Duodenal mucosa (tissue), 2 donors: ENCODE data around the gene JAZF1.

ENCODE experiments used
- H3K27ac ChIP-seq: one replicate; pipeline ENCODE4 v1.7.0; 2013; ENCODE audit warnings: low read depth, low read length
- H3K27me3 ChIP-seq, 2 donors: one replicate each; pipeline ENCODE4 v1.7.0; 2013; ENCODE audit warnings: low read length in 2 of 2, control low read depth in 1 of 2; ENCODE audit not compliant: insufficient read depth in 2 of 2, control insufficient read depth in 1 of 2
- H3K36me3 ChIP-seq, 2 donors: one replicate each; pipeline ENCODE4 v1.7.0; 2013; ENCODE audit warnings: low read length in 2 of 2, control low read depth in 1 of 2; ENCODE audit not compliant: insufficient read depth in 2 of 2, control insufficient read depth in 1 of 2
- H3K4me1 ChIP-seq, 2 donors: one replicate each; pipeline ENCODE4 v1.7.0; 2013; ENCODE audit warnings: low read length in 2 of 2, control low read depth in 1 of 2; ENCODE audit not compliant: insufficient read depth in 2 of 2, control insufficient read depth in 1 of 2
- H3K4me3 ChIP-seq, 2 donors: one replicate each; pipeline ENCODE4 v1.7.0; 2013; ENCODE audit warnings: low read length in 2 of 2, low read depth in 1 of 2
- H3K9ac ChIP-seq, 2 donors: one replicate each; pipeline ENCODE4 v1.7.0; 2013; ENCODE audit warnings: low read length in 2 of 2, low read depth in 1 of 2
- H3K9me3 ChIP-seq, 2 donors: one replicate each; pipeline ENCODE4 v1.7.0; 2013; ENCODE audit warnings: low read length in 2 of 2, control low read depth in 1 of 2; ENCODE audit not compliant: control insufficient read depth in 1 of 2

Gene JAZF1

GRCh38 chr7:28037220-28038010, 143.2 kb downstream of the JAZF1 start:
- no peak overlapping the region for H3K9ac ChIP-seq
- no peaks in the 10 kb centered on the region for H3K9me3 ChIP-seq
- no peak overlapping the region for H3K27ac ChIP-seq
- H3K4me1 ChIP-seq: peaks cover 0 to 7% of the 10 kb centered on the region in 2 donors
- no peak overlapping the region for H3K4me3 ChIP-seq
- no peaks in the 10 kb centered on the region for H3K36me3 ChIP-seq
- no peaks in the 10 kb centered on the region for H3K27me3 ChIP-seq

DNA sequence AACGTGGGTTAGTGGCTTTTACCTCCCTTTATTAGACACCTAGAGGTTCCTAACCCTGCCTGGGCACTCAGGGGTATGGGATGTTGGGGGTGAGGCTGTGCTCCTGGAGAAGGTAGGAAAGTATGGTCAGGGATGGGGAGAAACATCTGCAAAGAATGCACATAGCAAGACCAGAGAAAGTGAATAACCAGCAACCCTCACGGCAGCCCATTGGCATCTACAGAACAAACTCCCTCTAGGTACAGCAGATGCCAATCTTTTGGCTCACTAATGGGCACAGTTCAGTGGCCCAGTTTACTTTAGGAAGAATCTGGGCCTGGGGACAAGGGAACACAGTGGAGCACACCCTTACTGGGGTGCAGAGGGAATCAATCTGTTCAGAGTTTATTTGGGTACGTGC, 143.9 kb downstream of the JAZF1 start:
- Histone ChIP-seq H3K4me1 (peaks cover 0 to 7% of the 10 kb centered on the region in 2 donors), H3K27ac (no peak overlapping the region), H3K4me3 (no peak overlapping the region), H3K9me3 (no peaks in the 10 kb centered on the region), H3K9ac (no peak overlapping the region), H3K36me3 (no peaks in the 10 kb centered on the region), H3K27me3 (no peaks in the 10 kb centered on the region)

DNA sequence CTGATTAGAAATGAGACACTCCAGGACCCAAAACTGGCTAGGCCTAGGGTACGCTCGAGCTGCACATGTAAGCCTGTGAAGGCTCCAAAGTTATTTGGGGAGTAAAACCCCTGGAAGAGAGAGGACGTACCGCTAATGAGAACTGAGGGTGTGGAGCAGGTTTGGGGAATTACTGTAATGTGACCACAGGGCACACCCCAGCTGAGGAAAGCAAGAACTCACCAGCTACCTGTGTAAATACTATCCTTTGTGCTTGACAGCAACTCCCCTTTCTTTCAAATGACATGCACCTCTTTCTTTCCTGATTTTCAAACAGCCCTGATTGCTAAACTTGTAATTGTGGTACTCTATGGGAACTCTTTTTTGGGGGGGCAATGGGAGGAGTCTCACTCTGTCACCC, 147.2 kb downstream of the JAZF1 start:
- Histone ChIP-seq H3K4me3 (no peak overlapping the region), H3K27ac (no peak overlapping the region), H3K9ac (no peak overlapping the region)

GRCh38 chr7:28032738-28033380, 147.7 kb downstream of the JAZF1 start:
- no peak overlapping the region for H3K4me3 ChIP-seq
- H3K9me3 ChIP-seq: no peaks in the 10 kb centered on the region
- no peaks in the 10 kb centered on the region for H3K27me3 ChIP-seq
- peaks cover 0 to 7% of the 10 kb centered on the region in 2 donors for H3K4me1 ChIP-seq
- H3K9ac ChIP-seq: no peak overlapping the region
- H3K36me3 ChIP-seq: no peaks in the 10 kb centered on the region
- H3K27ac ChIP-seq: no peak overlapping the region

More for the DNA sequence above, 147.2 kb downstream of the JAZF1 start:
- H3K36me3 ChIP-seq: no peaks in the 10 kb centered on the region
- H3K9me3 ChIP-seq: no peaks in the 10 kb centered on the region
- H3K27me3 ChIP-seq: no peaks in the 10 kb centered on the region
- H3K4me1 ChIP-seq: peaks cover 0 to 7% of the 10 kb centered on the region in 2 donors

DNA sequence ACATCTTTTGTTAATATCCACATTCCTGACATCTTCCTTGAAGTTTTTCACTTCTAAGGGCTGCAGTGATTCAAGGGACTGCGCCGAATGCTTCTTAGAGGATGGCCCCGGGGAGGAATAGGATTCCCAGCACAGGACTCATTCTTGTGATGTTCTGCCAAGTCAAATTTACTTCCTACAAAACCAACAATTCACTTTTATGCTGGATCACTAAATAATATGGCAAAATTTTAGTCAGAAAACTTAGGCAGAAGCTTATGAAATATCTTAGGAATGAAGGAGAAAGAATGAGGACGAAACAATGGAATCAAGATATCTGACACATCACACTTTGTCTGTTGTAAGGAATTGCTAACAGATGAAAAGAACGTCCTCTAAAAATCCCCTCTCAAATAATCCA, 151.5 kb downstream of the JAZF1 start:
- Histone ChIP-seq H3K4me3 (no peak overlapping the region), H3K27ac (no peak overlapping the region), H3K9ac (no peak overlapping the region), H3K9me3 (no peaks in the 10 kb centered on the region), H3K27me3 (no peaks in the 10 kb centered on the region), H3K36me3 (no peaks in the 10 kb centered on the region), H3K4me1 (no peaks in the 10 kb centered on the region)

GRCh38 chr7:28028471-28028870, 152.1 kb downstream of the JAZF1 start:
- Histone ChIP-seq H3K27ac (no peak overlapping the region), H3K4me1 (no peaks in the 10 kb centered on the region), H3K9ac (no peak overlapping the region), H3K36me3 (no peaks in the 10 kb centered on the region), H3K4me3 (no peak overlapping the region), H3K9me3 (no peaks in the 10 kb centered on the region), H3K27me3 (no peaks in the 10 kb centered on the region)

DNA sequence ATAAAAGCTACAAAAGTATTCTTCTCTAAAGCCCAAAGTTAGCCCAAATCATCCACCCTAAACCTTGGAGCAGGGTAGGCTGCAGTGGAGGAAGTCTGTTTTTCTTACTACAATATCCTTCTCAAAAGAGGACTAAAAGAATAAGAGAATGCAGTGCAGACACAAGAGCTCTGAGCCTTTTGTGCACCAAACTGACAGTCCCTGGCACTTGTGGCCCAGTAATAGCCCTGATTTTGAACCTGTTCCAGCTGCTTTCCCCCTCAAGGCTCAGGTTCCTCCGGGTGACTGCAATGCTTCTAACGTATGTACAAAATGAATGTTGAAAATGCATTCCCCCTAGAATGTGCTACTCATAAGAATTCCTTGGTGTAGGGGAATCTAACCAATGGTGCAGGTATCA, 154.4 kb downstream of the JAZF1 start:
- Histone ChIP-seq H3K4me1 (no peaks in the 10 kb centered on the region), H3K4me3 (no peak overlapping the region), H3K27me3 (no peaks in the 10 kb centered on the region), H3K9ac (no peak overlapping the region), H3K27ac (no peak overlapping the region), H3K9me3 (no peaks in the 10 kb centered on the region), H3K36me3 (no peaks in the 10 kb centered on the region)

- Histone ChIP-seq H3K27ac (no peak overlapping the region), H3K4me3 (no peak overlapping the region), H3K27me3 (no peaks in the 10 kb centered on the region), H3K36me3 (no peaks in the 10 kb centered on the region), H3K4me1 (no peaks in the 10 kb centered on the region), H3K9me3 (no peaks in the 10 kb centered on the region), H3K9ac (no peak overlapping the region)
Measured at GRCh38 chr7:28024786-28025334, 155.7 kb downstream of the JAZF1 start.

- Histone ChIP-seq H3K27me3 (no peaks in the 10 kb centered on the region), H3K36me3 (no peaks in the 10 kb centered on the region), H3K4me1 (no peaks in the 10 kb centered on the region), H3K27ac (no peak overlapping the region), H3K4me3 (no peak overlapping the region), H3K9me3 (no peaks in the 10 kb centered on the region), H3K9ac (no peak overlapping the region)
Measured at GRCh38 chr7:28020302-28020940, 160.2 kb downstream of the JAZF1 start.

DNA sequence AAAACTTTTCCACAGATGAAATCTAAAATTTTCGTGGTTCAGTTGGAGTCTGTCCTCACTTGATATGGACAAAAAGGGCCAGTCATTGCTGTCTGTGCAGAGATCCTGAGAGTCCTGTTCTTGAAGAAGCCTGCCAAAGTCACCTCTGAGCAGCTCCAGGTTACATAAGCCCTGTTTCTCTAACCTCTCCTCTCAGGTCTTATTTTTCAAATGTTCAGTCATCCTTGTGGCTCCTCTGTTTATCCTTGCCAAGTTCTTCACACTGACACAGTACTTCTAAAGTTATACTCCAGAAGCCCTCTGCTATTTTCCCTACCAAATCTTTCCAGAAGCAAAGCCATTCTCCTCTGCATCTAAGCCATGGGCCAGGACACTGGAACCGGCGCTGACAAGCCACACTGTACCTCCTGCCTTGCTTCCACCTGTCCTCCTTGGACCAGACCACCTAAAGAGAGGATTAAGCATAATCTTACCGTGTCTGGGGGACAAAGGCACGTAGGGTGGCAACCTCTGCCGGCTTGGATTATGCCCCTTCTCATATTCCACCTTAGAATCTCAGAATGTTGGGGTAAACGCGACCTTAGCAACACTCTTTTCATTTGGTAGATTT, 161.6 kb downstream of the JAZF1 start:
- no peaks in the 10 kb centered on the region for H3K36me3 ChIP-seq
- no peaks in the 10 kb centered on the region for H3K27me3 ChIP-seq
- H3K4me3 ChIP-seq: no peak overlapping the region
- H3K27ac ChIP-seq: no peak overlapping the region
- H3K9ac ChIP-seq: no peak overlapping the region
- no peaks in the 10 kb centered on the region for H3K4me1 ChIP-seq
- H3K9me3 ChIP-seq: no peaks in the 10 kb centered on the region
